GM18499 (cell line): ENCODE measurements around the gene SGIP1.

Experiments
- ATAC-seq: cut with Tn5 transposase; IDR thresholded peaks from one replicate; pipeline ENCODE4 v1.9.1; 2021; ENCODE audit warnings: moderate number of reproducible peaks; ENCODE audit not compliant: insufficient read depth, unreplicated experiment

The SGIP1 gene

DNA sequence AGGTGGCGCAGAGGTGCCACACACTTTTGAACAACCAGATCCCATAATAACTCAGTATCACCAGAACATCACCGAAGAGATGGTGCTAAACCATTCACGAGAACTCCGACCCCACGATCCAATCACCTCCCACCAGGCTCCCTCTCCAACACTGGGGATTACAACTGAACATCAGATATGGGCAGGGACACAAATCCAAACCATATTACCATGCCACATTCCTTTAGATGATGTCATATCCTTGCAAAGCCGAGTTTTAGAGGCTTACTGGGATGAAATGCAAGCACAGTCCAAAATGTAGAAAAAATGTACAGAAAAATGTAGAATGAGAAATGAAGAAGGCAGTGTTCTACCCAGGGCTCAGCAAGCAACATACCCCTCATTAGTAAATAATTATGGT, 64.7 kb downstream of the SGIP1 start:
- ATAC-seq: no peak

GRCh38 chr1:66599346-66599745, 65.4 kb downstream of the SGIP1 start:
- ATAC-seq: no peak

DNA sequence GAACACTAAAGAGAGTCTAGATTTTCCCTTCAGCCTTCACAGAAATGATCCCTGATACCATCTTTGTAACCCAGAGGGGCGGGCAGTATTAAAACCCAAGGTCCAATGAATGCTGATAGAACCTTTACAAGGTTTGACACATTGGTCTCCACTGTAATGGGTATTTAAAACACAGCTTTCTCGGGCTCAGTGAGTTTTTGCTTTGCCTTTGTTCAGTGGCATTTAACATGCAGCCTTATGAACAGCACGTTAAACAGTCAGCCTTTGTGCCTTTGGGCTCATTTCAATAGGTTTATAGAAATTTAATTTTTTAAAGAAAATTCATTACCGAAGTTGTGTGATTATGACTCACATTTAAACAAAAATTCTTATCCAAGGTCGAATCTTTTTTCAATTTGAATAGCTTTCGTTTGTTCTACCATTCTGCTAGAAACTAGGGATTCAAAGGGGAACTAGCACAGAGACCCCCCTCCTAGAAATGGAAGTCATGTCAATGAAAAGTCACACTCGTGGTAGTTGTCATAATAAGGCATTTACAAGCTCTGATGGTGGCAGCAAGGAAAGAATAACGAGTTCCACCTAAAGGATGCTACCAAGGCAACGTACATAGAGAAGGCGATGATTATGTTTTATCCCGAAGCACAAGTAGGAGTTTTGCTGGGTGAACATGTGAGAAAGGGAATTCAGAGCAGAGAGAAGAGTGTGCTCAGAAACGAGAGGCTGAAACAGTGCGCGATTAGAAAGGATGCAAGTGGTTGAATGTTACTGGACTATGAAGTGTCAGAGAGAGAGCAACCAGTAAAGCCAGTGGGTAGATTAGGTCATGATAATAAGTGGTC, 66.2 kb downstream of the SGIP1 start:
- ATAC-seq: no peak

- ATAC-seq: no peak
Observed at GRCh38 chr1:66605419-66605997, 71.6 kb downstream of the SGIP1 start.

GRCh38 chr1:66606362-66607065, 72.6 kb downstream of the SGIP1 start:
- ATAC-seq: no peak

- ATAC-seq: no peak
Observed at GRCh38 chr1:66607458-66607857, 73.5 kb downstream of the SGIP1 start.

DNA sequence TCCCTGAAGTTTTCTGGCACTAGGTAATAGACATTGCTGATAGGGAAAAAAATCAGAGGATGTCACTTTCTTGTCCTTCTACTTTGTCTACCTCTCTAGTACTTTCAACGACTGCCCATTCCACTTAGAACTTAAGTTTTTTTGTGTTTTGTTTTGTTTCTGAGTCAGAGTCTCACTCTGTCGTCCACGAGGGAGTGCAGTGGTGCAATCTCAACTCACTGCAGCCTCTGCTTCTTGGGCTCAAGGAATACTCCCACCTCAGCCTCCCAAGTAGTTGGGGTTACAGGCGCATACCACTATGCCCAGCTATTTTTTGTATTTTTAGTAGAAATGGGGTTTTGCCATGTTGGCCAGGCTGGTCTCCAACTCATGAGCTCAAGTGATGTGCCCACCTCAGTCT, 79.2 kb downstream of the SGIP1 start:
- no peak for ATAC-seq

GRCh38 chr1:66617362-66618184, 83.6 kb downstream of the SGIP1 start:
- no peak for ATAC-seq

- no peak for ATAC-seq
Observed at GRCh38 chr1:66618390-66618789, 84.4 kb downstream of the SGIP1 start.

GRCh38 chr1:66623812-66624211, 89.9 kb downstream of the SGIP1 start:
- no peak for ATAC-seq

GRCh38 chr1:66624412-66625060, 90.6 kb downstream of the SGIP1 start:
- no peak for ATAC-seq

- no peak for ATAC-seq
Observed at GRCh38 chr1:66626261-66626660, 92.3 kb downstream of the SGIP1 start.

DNA sequence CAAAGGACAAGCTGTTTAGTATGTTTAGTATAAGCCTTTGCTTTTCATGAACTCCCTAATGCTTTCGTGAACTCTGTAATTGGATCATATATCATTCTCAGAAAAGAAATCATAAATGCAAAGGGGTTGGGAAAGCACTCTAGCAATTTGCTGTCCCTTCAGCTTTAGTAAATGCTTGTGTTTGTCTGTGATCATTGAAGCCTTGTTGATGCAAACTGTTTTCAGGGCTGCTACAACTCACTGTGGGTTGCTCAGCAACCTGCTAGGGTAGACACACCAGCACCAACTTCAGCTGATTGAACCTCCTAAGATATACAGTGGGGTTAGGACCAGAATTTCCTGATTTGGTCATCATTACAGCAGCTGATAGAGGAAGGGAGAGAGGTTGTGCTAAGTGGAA, 95.0 kb downstream of the SGIP1 start:
- no peak for ATAC-seq

- ATAC-seq: no peak
Observed at GRCh38 chr1:66633159-66633558, 99.2 kb downstream of the SGIP1 start.

GRCh38 chr1:66637146-66637545, 103.2 kb downstream of the SGIP1 start:
- ATAC-seq: no peak

GRCh38 chr1:66641891-66642473, 108.0 kb downstream of the SGIP1 start:
- ATAC-seq: no peak

DNA sequence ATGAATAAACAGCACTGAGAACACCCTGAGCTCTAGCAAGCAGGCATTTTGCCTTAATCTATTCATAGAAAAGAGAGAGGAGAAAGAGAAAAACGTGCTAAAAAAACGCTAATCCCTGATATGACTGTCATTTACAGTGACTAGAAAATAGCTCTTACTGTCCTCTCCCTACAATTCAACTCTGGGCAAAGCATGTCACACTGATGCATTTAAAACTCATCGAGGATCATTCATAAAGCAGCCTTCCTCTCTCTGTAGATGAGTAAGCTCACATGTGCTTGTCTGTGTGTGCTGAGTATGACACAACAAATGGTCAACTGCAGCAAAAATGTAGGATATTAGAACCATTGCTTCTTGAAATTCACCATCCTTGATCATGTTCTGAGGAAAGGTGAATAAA, 109.0 kb downstream of the SGIP1 start:
- ATAC-seq: no peak

- ATAC-seq: no peak
Observed at GRCh38 chr1:66644331-66644730, 110.4 kb downstream of the SGIP1 start.

GRCh38 chr1:66648901-66649595, 115.1 kb downstream of the SGIP1 start:
- peak; percentile 69 for ATAC-seq
